ENCODE results near the gene CHST12. TPM values are rescaled to one million over a fixed set of nuclear protein-coding genes. Genes with fewer than 3 reads are reported as not detected.

Gene CHST12
- total RNA-seq, 6 donors from 2014 or later = 10.2 to 35.9 (median 27.8) TPM

GRCh38 chr7:2403718-2404648, 572 bp downstream of the CHST12 start:
- TF ChIP-seq, protein P1, sequence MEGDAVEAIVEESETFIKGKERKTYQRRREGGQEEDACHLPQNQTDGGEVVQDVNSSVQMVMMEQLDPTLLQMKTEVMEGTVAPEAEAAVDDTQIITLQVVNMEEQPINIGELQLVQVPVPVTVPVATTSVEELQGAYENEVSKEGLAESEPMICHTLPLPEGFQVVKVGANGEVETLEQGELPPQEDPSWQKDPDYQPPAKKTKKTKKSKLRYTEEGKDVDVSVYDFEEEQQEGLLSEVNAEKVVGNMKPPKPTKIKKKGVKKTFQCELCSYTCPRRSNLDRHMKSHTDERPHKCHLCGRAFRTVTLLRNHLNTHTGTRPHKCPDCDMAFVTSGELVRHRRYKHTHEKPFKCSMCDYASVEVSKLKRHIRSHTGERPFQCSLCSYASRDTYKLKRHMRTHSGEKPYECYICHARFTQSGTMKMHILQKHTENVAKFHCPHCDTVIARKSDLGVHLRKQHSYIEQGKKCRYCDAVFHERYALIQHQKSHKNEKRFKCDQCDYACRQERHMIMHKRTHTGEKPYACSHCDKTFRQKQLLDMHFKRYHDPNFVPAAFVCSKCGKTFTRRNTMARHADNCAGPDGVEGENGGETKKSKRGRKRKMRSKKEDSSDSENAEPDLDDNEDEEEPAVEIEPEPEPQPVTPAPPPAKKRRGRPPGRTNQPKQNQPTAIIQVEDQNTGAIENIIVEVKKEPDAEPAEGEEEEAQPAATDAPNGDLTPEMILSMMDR (IDR thresholded peaks at IDR 0.05) = peak in 2 of 6 experiments; percentile 29 to 51
- TF ChIP-seq EP300 (IDR thresholded peaks at IDR 0.05) (no peak), POLR2A (IDR thresholded peaks at IDR 0.05) (peak in 1 of 4 donors; percentile 20)
- peak overlapping the region; percentile 77 to 98 (median 88) for H3K4me3 ChIP-seq
- H3K27ac ChIP-seq = peak overlapping the region; percentile 75 to 89 (median 80)
- peak in 1 of 2 donors; percentile 51 for DNase-seq
- H3K36me3 ChIP-seq = no peaks in the 10 kb centered on the region
- H3K9me3 ChIP-seq = no peaks in the 10 kb centered on the region
- H3K27me3 ChIP-seq = no peaks in the 10 kb centered on the region
- 1 to 3% methylated on average over 18 to 40 of the region's 71 CpGs for WGBS, 2 donors
- peaks cover 56 to 79% (median 61%) of the 10 kb centered on the region in 4 donors for H3K4me1 ChIP-seq
- peak; percentile 11 to 27 for ATAC-seq (ENCODE audit: low FRiP score in 2 of 2)

DNA sequence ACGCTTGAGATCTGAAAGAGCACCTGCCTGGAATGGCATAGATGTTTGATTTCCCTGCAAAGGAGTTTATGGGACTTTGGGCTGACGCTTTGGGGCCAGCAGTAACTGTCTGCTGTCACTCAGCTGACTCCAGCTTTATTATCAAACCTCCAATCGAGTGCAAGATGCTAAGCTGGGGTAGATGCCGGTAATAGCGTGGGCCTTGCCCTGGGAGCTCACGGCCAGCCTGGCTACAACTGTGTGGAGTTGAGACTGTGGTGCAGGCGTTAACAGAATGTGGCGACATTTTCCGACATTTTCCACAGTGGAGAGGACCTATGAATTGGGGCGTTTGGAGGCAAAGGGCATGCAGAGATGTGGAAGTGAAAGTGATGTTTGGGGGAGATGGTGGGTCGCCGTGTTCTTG, 1.3 kb downstream of the CHST12 start:
- Histone ChIP-seq H3K4me1 (peaks cover 56 to 81% (median 61%) of the 10 kb centered on the region in 4 donors), H3K27ac (peak overlapping the region in 3 of 4 donors; percentile 78 to 89 (median 83)), H3K27me3 (no peaks in the 10 kb centered on the region), H3K4me3 (peak overlapping the region in 3 of 4 donors; percentile 77 to 98 (median 97)), H3K9me3 (no peaks in the 10 kb centered on the region), H3K36me3 (no peaks in the 10 kb centered on the region)
- TF ChIP-seq EP300 (IDR thresholded peaks at IDR 0.05) = no peak
- no peak for TF ChIP-seq POLR2A (IDR thresholded peaks at IDR 0.05)
- TF ChIP-seq, protein P1 (IDR thresholded peaks at IDR 0.05) = no peak
- TF ChIP-seq POLR2AphosphoS5 (IDR thresholded peaks at IDR 0.05) = no peak
- ATAC-seq (ENCODE audit: low FRiP score in 2 of 2) (no peak), DNase-seq (no peak)
- WGBS, 2 donors = 39 to 48% methylated on average over 12 of the region's 12 CpGs

DNA sequence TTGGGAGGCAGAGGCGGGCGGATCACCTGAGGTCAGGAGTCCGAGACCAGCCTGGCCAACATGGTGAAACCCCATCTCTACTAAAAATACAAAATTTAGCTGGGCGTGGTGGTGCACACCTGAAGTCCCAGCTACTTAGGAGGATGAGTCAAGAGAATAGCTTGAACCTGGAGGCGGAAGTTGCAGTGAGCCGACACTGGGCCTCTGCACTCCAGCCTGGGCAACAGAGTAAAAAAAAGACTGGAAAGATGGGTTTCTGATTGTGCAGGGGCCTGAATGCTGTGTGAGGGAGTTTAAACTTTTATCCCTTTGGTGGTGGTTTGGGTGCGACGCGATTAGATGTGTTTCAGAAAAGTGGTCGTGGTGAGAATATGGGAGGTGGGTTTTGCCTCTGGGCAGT, 1.8 kb downstream of the CHST12 start:
- Histone ChIP-seq H3K9me3 (no peaks in the 10 kb centered on the region), H3K4me1 (peaks cover 54 to 81% (median 60%) of the 10 kb centered on the region in 4 donors), H3K36me3 (no peaks in the 10 kb centered on the region), H3K27ac (peak overlapping the region; percentile 41 to 89 (median 73)), H3K4me3 (peak overlapping the region in 2 of 4 donors; percentile 97 to 98), H3K27me3 (no peaks in the 10 kb centered on the region)
- no peak for TF ChIP-seq POLR2A (IDR thresholded peaks at IDR 0.05)
- no peak for TF ChIP-seq POLR2AphosphoS5 (IDR thresholded peaks at IDR 0.05)
- TF ChIP-seq, protein P1 (IDR thresholded peaks at IDR 0.05) = no peak
- TF ChIP-seq EP300 (IDR thresholded peaks at IDR 0.05) = no peak
- WGBS, 2 donors = 77 to 83% methylated on average over 10 of the region's 10 CpGs
- DNase-seq (no peak), ATAC-seq (ENCODE audit: low FRiP score in 2 of 2) (no peak)

DNA sequence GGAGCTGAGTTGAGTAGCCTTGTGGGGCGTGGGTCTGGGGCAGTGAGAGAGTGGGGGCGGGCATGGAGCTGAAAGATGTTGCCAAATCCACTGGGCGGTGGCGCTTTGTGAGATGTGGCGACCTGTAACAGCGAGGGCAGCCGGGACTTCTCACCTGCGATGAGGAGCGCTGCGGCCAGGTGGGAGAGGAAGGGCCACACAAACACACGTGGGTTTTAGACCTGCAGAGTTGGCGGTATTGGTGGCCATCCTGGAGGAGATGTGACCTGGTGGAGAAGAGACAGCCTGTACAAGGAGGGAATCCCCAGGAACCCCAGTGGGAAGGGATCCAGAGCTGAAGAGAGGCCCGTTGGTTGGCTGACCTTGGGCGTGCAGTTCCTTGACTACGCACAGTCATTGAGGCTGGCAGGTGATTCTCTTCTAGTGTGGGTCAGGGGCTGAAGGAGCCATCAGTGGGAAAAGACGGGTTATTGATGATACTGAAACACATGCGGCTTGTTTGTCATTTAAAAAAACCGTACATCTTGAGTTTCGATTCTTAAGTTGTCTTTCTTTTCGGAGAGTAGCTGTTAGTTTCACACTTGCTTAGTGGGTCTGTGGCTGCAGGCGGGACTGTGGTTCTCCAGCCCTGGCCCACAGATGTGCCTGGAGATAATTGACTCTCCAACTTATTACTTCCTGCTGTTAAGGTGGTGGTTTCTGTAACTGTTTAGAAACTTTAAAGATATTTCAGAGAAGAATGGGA, 2.4 kb downstream of the CHST12 start:
- DNase-seq = peak in 1 of 2 donors; percentile 43
- WGBS, 2 donors = 49 to 68% methylated on average over 21 of the region's 21 CpGs
- Histone ChIP-seq H3K9me3 (no peaks in the 10 kb centered on the region), H3K36me3 (no peaks in the 10 kb centered on the region), H3K27ac (peak overlapping the region; percentile 41 to 89 (median 66)), H3K4me3 (peak overlapping the region in 2 of 4 donors; percentile 97 to 98), H3K27me3 (no peaks in the 10 kb centered on the region), H3K4me1 (peaks cover 54 to 80% (median 60%) of the 10 kb centered on the region in 4 donors)
- TF ChIP-seq POLR2AphosphoS5 (IDR thresholded peaks at IDR 0.05) (no peak), POLR2A (IDR thresholded peaks at IDR 0.05) (no peak), EP300 (IDR thresholded peaks at IDR 0.05) (no peak)
- TF ChIP-seq, protein P1 (IDR thresholded peaks at IDR 0.05) = no peak
- no peak for ATAC-seq (ENCODE audit: low FRiP score in 2 of 2)
